Astrocyte of the spinal cord (primary cell): ENCODE data around the gene TMEM223.
A peak's percentile ranks its signal among the peaks of the same experiment; 100 is the strongest.
"Not testable (repeated sequence)": the region's sequence is repeated elsewhere in the genome, so short reads cannot be mapped to it uniquely, and the experiment has no call there.

Source experiments
- DNase-seq: peaks from one replicate; pipeline ENCODE4 v3.0.0; 2011; ENCODE audit warnings: low read depth, low spot score
- H3K4me3 ChIP-seq: 2 replicates; pipeline ENCODE4 v1.5.1; 2011; ENCODE audit warnings: low read depth, mild to moderate bottlenecking, low read length, moderate library complexity
- CTCF ChIP-seq: IDR thresholded peaks from 2 replicates; pipeline ENCODE4 v1.5.1; 2012; ENCODE audit warnings: low read depth, mild to moderate bottlenecking, low read length, inconsistent platforms
- in situ Hi-C: cut with HindIII; loops from 2 replicates; pipeline ENCODE4 v1.10.0; 2017; ENCODE audit warnings: low sequenced_read_pairs

The TMEM223 gene

GRCh38 chr11:62791501-62792201 lies at the start of gene TMEM223:
TSS of gene TMEM223 (minus strand) at chr11:62792006. CDS start at chr11:62791994, 12 bp downstream.
- in situ Hi-C loops: no loop called here
- DNase-seq: peak; percentile 82
- H3K4me3 ChIP-seq: peak within 1 kb of the TSS; percentile 93
- no peak for TF ChIP-seq CTCF

- DNase-seq, in situ Hi-C loops: not testable (repeated sequence)
- H3K4me3 ChIP-seq: peak overlapping the region; percentile 92
Measured at GRCh38 chr11:62840721-62841360, 49.0 kb upstream of the TMEM223 start.

GRCh38 chr11:62839050-62839945 lies 47.5 kb upstream of the TMEM223 start, which contains the start of gene WDR74:
TSS of gene WDR74 (minus strand) at chr11:62839590. CDS start at chr11:62839570, 20 bp downstream.
- in situ Hi-C loops: no loop called here
- DNase-seq: peak; percentile 92
- peak within 1 kb of the TSS; percentile 92 for H3K4me3 ChIP-seq
- no peak for TF ChIP-seq CTCF

- DNase-seq: no peak
- TF ChIP-seq CTCF: no peak
- in situ Hi-C loops: no loop called here
Measured at GRCh38 chr11:62835336-62835735, 43.5 kb upstream of the TMEM223 start.

GRCh38 chr11:62832336-62833234 lies 40.8 kb upstream of the TMEM223 start, which contains the start of gene TEX54:
TSS of gene TEX54 (minus strand) at chr11:62832841.
- no peak for TF ChIP-seq CTCF
- peak within 1 kb of the TSS; percentile 90 for H3K4me3 ChIP-seq
- in situ Hi-C loops: no loop called here
- DNase-seq: no peak

More at GRCh38 chr11:62835336-62835735, 43.5 kb upstream of the TMEM223 start:
- H3K4me3 ChIP-seq: no peak overlapping the region

- TF ChIP-seq CTCF: no peak
- peak within 1 kb of the TSS; percentile 90 for H3K4me3 ChIP-seq
- DNase-seq: peak; percentile 99
- in situ Hi-C loops: no loop called here
Measured at GRCh38 chr11:62831520-62832335, 39.9 kb upstream of the TMEM223 start, which contains the start of gene STX5. TSS of gene STX5 (minus strand) at chr11:62832051. CDS start at chr11:62831243, 808 bp downstream.
